ENCODE results near the gene GRIA3. TPM values are rescaled to one million over a fixed set of nuclear protein-coding genes. Genes with fewer than 3 reads are reported as not detected.
A peak's percentile ranks its signal among the peaks of the same experiment; 100 is the strongest.

GRIA3 gene
- total RNA-seq, 1 experiment from 2014 or later = not detected

GRCh38 chrX:123310112-123310511 lies 126.0 kb downstream of the GRIA3 start:
- ATAC-seq = peak; percentile 51
- Histone ChIP-seq H3K4me1 (ENCODE audit: insufficient read depth, low read length) (no peaks in the 10 kb centered on the region), H3K27ac (ENCODE audit: low read length) (no peak overlapping the region), H3F3A (ENCODE audit: low read length, unreplicated experiment) (no peaks in the 10 kb centered on the region), H3K4me3 (ENCODE audit: low read length) (no peak overlapping the region), H4K20me1 (ENCODE audit: low read length) (no peaks in the 10 kb centered on the region), H3K4me2 (ENCODE audit: low read length) (no peak overlapping the region), H3K79me2 (ENCODE audit: low read length) (no peaks in the 10 kb centered on the region), H3K36me3 (ENCODE audit: low read depth, low read length) (no peaks in the 10 kb centered on the region), H3K9ac (ENCODE audit: low read length) (no peak overlapping the region), H2AFZ (ENCODE audit: low read length) (no peak overlapping the region), H3K9me3 (ENCODE audit: low read length) (no peaks in the 10 kb centered on the region), H3K9me2 (replicated peaks; ENCODE audit: low read length) (no peaks in the 10 kb centered on the region), H3K27me3 (ENCODE audit: low read length) (no peaks in the 10 kb centered on the region)
- no TSS peak for BruUV-seq (replicated peaks)
- POLR2A ChIA-PET (ENCODE audit: unreplicated experiment) = interaction anchor here (0.6 kb wide), 1 partner anchor 914 kb away, joined by 3 read pairs; no protein-coding TSS in a partner anchor
- DNase-seq = no peak
- intact Hi-C loops (cut with micrococcal nuclease) = no loop called here
- TF ChIP-seq EZH2phosphoT487 (IDR thresholded peaks at IDR 0.05; ENCODE audit: borderline replicate concordance, low read length) (no peak), EZH2 (IDR thresholded peaks at IDR 0.05; ENCODE audit: low read length, unreplicated experiment) (no peak), CTCF (conservative IDR thresholded peaks at IDR 0.05; ENCODE audit: low read depth, low read length) (no peak)
- CTCF ChIA-PET = no interaction called here

- Histone ChIP-seq H3K9ac (ENCODE audit: low read length) (no peak overlapping the region), H3K4me1 (ENCODE audit: insufficient read depth, low read length) (no peaks in the 10 kb centered on the region), H3K4me2 (ENCODE audit: low read length) (no peak overlapping the region), H3K9me2 (replicated peaks; ENCODE audit: low read length) (no peaks in the 10 kb centered on the region), H3K27ac (ENCODE audit: low read length) (no peak overlapping the region), H3K9me3 (ENCODE audit: low read length) (no peaks in the 10 kb centered on the region), H3F3A (ENCODE audit: low read length, unreplicated experiment) (no peaks in the 10 kb centered on the region), H3K79me2 (ENCODE audit: low read length) (no peaks in the 10 kb centered on the region), H3K36me3 (ENCODE audit: low read depth, low read length) (no peaks in the 10 kb centered on the region), H2AFZ (ENCODE audit: low read length) (no peak overlapping the region), H3K4me3 (ENCODE audit: low read length) (no peak overlapping the region), H4K20me1 (ENCODE audit: low read length) (no peaks in the 10 kb centered on the region), H3K27me3 (ENCODE audit: low read length) (no peaks in the 10 kb centered on the region)
- ATAC-seq (no peak), DNase-seq (no peak)
- POLR2A ChIA-PET (ENCODE audit: unreplicated experiment) = no interaction called here
- intact Hi-C loops (cut with micrococcal nuclease) = no loop called here
- BruUV-seq (replicated peaks) = no TSS peak
- no peak for TF ChIP-seq EZH2 (IDR thresholded peaks at IDR 0.05; ENCODE audit: low read length, unreplicated experiment)
- TF ChIP-seq EZH2phosphoT487 (IDR thresholded peaks at IDR 0.05; ENCODE audit: borderline replicate concordance, low read length) = no peak
- CTCF ChIA-PET = interaction anchor here (0.6 kb wide), 1 partner anchor 35 kb away, joined by 4 read pairs; no protein-coding TSS in a partner anchor
Observed at GRCh38 chrX:123311486-123311885, 127.4 kb downstream of the GRIA3 start.

- Histone ChIP-seq H3K27ac (ENCODE audit: low read length) (no peak overlapping the region), H3K9ac (ENCODE audit: low read length) (no peak overlapping the region), H4K20me1 (ENCODE audit: low read length) (no peaks in the 10 kb centered on the region), H3K27me3 (ENCODE audit: low read length) (no peaks in the 10 kb centered on the region), H3K4me2 (ENCODE audit: low read length) (no peak overlapping the region), H3K9me2 (replicated peaks; ENCODE audit: low read length) (no peaks in the 10 kb centered on the region), H2AFZ (ENCODE audit: low read length) (no peak overlapping the region), H3K9me3 (ENCODE audit: low read length) (no peaks in the 10 kb centered on the region), H3K79me2 (ENCODE audit: low read length) (no peaks in the 10 kb centered on the region), H3K4me1 (ENCODE audit: insufficient read depth, low read length) (no peaks in the 10 kb centered on the region), H3K4me3 (ENCODE audit: low read length) (no peak overlapping the region), H3K36me3 (ENCODE audit: low read depth, low read length) (no peaks in the 10 kb centered on the region), H3F3A (ENCODE audit: low read length, unreplicated experiment) (no peaks in the 10 kb centered on the region)
- POLR2A ChIA-PET (ENCODE audit: unreplicated experiment) = no interaction called here
- no TSS peak for BruUV-seq (replicated peaks)
- CTCF ChIA-PET = no interaction called here
- no peak for TF ChIP-seq CTCF (conservative IDR thresholded peaks at IDR 0.05; ENCODE audit: low read depth, low read length)
- no peak for TF ChIP-seq EZH2 (IDR thresholded peaks at IDR 0.05; ENCODE audit: low read length, unreplicated experiment)
- TF ChIP-seq EZH2phosphoT487 (IDR thresholded peaks at IDR 0.05; ENCODE audit: borderline replicate concordance, low read length) = no peak
- no peak for DNase-seq
- ATAC-seq = no peak
- intact Hi-C loops (cut with micrococcal nuclease) = no loop called here
Observed at GRCh38 chrX:123313486-123313885, 129.4 kb downstream of the GRIA3 start.
